Measurements from ENCODE around the gene COG7. TPM values are rescaled to one million over a fixed set of nuclear protein-coding genes. Genes with fewer than 3 reads are reported as not detected.

The COG7 gene
- total and polyA plus RNA-seq, 2 of the 13 experiments (the other 11 are each of a cell fraction or from before 2014, with no cell fraction given), result 12.6 to 54.5 TPM

DNA sequence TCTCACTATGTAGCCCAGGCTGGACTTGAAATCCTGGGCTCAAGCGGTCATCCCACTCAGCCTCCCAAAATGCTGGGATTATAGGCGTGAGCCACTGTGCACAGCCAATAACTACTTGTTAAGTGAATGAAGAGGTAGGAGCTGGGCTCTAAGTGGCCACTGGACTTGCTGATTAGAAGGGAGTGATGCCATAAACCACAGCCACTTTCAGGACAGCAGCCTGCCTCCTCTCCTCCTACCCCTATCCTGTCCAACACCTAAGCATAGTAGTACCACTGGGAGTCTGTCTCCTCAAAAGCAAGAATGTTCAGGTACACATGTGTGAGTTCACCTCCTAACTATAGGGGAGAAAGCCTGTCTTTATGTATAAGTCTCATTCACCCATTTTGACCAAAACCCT is 12.2 kb upstream of the COG7 start (continued):
- TF ChIP-seq CAMTA2 (CRISPR knock-in tag; IDR thresholded peaks at IDR 0.05; ENCODE audit: borderline replicate concordance) (no peak), AKAP8 (CRISPR knock-in tag; IDR thresholded peaks at IDR 0.05) (no peak), ZBTB38 (CRISPR knock-in tag; IDR thresholded peaks at IDR 0.05) (no peak), NFIC (IDR thresholded peaks at IDR 0.05; ENCODE audit: low read length) (no peak), ZNF546 (CRISPR knock-in tag; conservative IDR thresholded peaks at IDR 0.05) (no peak), POLR2G (IDR thresholded peaks at IDR 0.05; ENCODE audit: low read depth, low read length) (peak; percentile 46; the same call in 1 of the 2 replicates), ZNF878 (CRISPR knock-in tag; IDR thresholded peaks at IDR 0.05) (no peak), SAFB2 (CRISPR knock-in tag; IDR thresholded peaks at IDR 0.05; ENCODE audit: borderline replicate concordance, low read depth) (0 out of 2 replicates have a peak, but pooled peaks have one; percentile 46), ZKSCAN8 (CRISPR knock-in tag; IDR thresholded peaks at IDR 0.05; ENCODE audit: borderline replicate concordance) (no peak), ZNF607 (CRISPR knock-in tag; IDR thresholded peaks at IDR 0.05; ENCODE audit: borderline replicate concordance) (0 out of 2 replicates have a peak, but pooled peaks have one; percentile 3), ZNF543 (CRISPR knock-in tag; IDR thresholded peaks at IDR 0.05) (no peak), SKI (IDR thresholded peaks at IDR 0.05; ENCODE audit: partially characterized antibody) (no peak), ZC3H13 (CRISPR knock-in tag; IDR thresholded peaks at IDR 0.05) (peak; percentile 5; the same call in 1 of the 2 replicates), ZBTB20 (CRISPR knock-in tag; IDR thresholded peaks at IDR 0.05; ENCODE audit: borderline replicate concordance, low read depth) (no peak), ZNF362 (CRISPR knock-in tag; IDR thresholded peaks at IDR 0.05; ENCODE audit: borderline replicate concordance) (no peak), CBX1 (IDR thresholded peaks at IDR 0.05; ENCODE audit: low read depth) (no peak), REXO4 (CRISPR knock-in tag; IDR thresholded peaks at IDR 0.05; ENCODE audit: borderline replicate concordance) (no peak), REPIN1 (CRISPR knock-in tag; IDR thresholded peaks at IDR 0.05; ENCODE audit: borderline replicate concordance, low read depth) (no peak), SP2 (CRISPR knock-in tag; IDR thresholded peaks at IDR 0.05) (no peak), ZNF724P (CRISPR knock-in tag; IDR thresholded peaks at IDR 0.05; ENCODE audit: borderline replicate concordance) (no peak)
- TF ChIP-seq, protein P1, sequence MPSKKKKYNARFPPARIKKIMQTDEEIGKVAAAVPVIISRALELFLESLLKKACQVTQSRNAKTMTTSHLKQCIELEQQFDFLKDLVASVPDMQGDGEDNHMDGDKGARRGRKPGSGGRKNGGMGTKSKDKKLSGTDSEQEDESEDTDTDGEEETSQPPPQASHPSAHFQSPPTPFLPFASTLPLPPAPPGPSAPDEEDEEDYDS (CRISPR knock-in tag; IDR thresholded peaks at IDR 0.05), result no peak

Measured in HepG2 (cell line).